Measurements from ENCODE around the gene CHD9NB. TPM values are rescaled to one million over a fixed set of nuclear protein-coding genes. Genes with fewer than 3 reads are reported as not detected.

The CHD9NB gene
- total and polyA plus RNA-seq, 9 of the 15 experiments (the other 6 are each of a cell fraction or from before 2014, with no cell fraction given) = 0.06 to 0.10 (median 0.07) TPM; not detected in 6

DNA sequence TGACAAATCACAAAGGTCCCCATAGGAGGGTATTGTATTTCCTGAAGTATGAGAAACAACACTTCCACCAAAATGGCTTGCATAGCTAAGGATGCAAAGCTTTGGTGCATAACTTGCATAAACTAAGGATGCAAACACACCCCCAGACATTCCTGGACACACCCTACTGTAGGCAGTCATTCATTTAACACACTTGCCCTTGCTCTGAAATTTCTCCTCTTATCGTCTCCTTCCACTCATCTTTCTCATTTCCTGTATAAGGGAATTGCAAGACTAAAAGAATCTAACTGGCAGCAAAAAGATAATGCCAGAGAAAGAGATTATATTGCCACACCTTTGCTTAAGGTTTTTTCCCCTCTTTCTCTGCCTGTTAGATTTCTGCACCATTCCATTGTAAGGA, 30.4 kb upstream of the CHD9NB start (continued):
- TF ChIP-seq CTBP1 (IDR thresholded peaks at IDR 0.05; ENCODE audit: borderline replicate concordance) (peak; percentile 35; the same call in 1 of the 2 replicates), U2AF2 (optimal IDR thresholded peaks at IDR 0.05; ENCODE audit: low read depth, low read length) (no peak), FOS (IDR thresholded peaks at IDR 0.05; ENCODE audit: extremely low read depth, insufficient read length) (no peak), DPF2 (IDR thresholded peaks at IDR 0.05) (peak; percentile 64; the same call in 1 of the 2 replicates), TGIF2 (CRISPR knock-in tag; IDR thresholded peaks at IDR 0.05) (no peak), ZNF12 (CRISPR knock-in tag; IDR thresholded peaks at IDR 0.05) (no peak), HDAC2 (IDR thresholded peaks at IDR 0.05) (no peak), ESRRB (CRISPR knock-in tag; IDR thresholded peaks at IDR 0.05; ENCODE audit: borderline replicate concordance) (no peak), ZNF140 (CRISPR knock-in tag; IDR thresholded peaks at IDR 0.05) (no peak), CBX3 (IDR thresholded peaks at IDR 0.05; ENCODE audit: borderline replicate concordance in 1 of 2, low read length in 2 of 2) (no peak), ARID1B (IDR thresholded peaks at IDR 0.05) (peak; percentile 72), ZC3H8 (IDR thresholded peaks at IDR 0.05) (no peak), SRF (CRISPR knock-in tag; IDR thresholded peaks at IDR 0.05) (no peak), SNRNP70 (optimal IDR thresholded peaks at IDR 0.05; ENCODE audit: low read depth, low read length) (no peak), ETS2 (tag; IDR thresholded peaks at IDR 0.05; ENCODE audit: borderline replicate concordance, poor library complexity, severe bottlenecking) (no peak), THRAP3 (IDR thresholded peaks at IDR 0.05; ENCODE audit: borderline replicate concordance) (no peak), SAP30 (IDR thresholded peaks at IDR 0.05; ENCODE audit: borderline replicate concordance, insufficient read depth, low read depth, low read length, poor library complexity, severe bottlenecking) (no peak), ESRRA (IDR thresholded peaks at IDR 0.05; ENCODE audit: borderline replicate concordance, low read depth) (no peak)
- TF ChIP-seq, protein P1, sequence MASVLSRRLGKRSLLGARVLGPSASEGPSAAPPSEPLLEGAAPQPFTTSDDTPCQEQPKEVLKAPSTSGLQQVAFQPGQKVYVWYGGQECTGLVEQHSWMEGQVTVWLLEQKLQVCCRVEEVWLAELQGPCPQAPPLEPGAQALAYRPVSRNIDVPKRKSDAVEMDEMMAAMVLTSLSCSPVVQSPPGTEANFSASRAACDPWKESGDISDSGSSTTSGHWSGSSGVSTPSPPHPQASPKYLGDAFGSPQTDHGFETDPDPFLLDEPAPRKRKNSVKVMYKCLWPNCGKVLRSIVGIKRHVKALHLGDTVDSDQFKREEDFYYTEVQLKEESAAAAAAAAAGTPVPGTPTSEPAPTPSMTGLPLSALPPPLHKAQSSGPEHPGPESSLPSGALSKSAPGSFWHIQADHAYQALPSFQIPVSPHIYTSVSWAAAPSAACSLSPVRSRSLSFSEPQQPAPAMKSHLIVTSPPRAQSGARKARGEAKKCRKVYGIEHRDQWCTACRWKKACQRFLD (CRISPR knock-in tag; IDR thresholded peaks at IDR 0.05) = no peak
- TF ChIP-seq, protein P2, sequence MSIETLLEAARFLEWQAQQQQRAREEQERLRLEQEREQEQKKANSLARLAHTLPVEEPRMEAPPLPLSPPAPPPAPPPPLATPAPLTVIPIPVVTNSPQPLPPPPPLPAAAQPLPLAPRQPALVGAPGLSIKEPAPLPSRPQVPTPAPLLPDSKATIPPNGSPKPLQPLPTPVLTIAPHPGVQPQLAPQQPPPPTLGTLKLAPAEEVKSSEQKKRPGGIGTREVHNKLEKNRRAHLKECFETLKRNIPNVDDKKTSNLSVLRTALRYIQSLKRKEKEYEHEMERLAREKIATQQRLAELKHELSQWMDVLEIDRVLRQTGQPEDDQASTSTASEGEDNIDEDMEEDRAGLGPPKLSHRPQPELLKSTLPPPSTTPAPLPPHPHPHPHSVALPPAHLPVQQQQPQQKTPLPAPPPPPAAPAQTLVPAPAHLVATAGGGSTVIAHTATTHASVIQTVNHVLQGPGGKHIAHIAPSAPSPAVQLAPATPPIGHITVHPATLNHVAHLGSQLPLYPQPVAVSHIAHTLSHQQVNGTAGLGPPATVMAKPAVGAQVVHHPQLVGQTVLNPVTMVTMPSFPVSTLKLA (conservative IDR thresholded peaks at IDR 0.05) = 0 out of 4 replicates have a peak, but pooled peaks of 1 of the 2 experiments have one; percentile 18
- TF ChIP-seq, protein P3, sequence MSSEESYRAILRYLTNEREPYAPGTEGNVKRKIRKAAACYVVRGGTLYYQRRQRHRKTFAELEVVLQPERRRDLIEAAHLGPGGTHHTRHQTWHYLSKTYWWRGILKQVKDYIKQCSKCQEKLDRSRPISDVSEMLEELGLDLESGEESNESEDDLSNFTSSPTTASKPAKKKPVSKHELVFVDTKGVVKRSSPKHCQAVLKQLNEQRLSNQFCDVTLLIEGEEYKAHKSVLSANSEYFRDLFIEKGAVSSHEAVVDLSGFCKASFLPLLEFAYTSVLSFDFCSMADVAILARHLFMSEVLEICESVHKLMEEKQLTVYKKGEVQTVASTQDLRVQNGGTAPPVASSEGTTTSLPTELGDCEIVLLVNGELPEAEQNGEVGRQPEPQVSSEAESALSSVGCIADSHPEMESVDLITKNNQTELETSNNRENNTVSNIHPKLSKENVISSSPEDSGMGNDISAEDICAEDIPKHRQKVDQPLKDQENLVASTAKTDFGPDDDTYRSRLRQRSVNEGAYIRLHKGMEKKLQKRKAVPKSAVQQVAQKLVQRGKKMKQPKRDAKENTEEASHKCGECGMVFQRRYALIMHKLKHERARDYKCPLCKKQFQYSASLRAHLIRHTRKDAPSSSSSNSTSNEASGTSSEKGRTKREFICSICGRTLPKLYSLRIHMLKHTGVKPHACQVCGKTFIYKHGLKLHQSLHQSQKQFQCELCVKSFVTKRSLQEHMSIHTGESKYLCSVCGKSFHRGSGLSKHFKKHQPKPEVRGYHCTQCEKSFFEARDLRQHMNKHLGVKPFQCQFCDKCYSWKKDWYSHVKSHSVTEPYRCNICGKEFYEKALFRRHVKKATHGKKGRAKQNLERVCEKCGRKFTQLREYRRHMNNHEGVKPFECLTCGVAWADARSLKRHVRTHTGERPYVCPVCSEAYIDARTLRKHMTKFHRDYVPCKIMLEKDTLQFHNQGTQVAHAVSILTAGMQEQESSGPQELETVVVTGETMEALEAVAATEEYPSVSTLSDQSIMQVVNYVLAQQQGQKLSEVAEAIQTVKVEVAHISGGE (CRISPR knock-in tag; IDR thresholded peaks at IDR 0.05) = no peak
- TF ChIP-seq, protein P4, sequence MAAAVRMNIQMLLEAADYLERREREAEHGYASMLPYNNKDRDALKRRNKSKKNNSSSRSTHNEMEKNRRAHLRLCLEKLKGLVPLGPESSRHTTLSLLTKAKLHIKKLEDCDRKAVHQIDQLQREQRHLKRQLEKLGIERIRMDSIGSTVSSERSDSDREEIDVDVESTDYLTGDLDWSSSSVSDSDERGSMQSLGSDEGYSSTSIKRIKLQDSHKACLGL (CRISPR knock-in tag; IDR thresholded peaks at IDR 0.05; ENCODE audit: borderline replicate concordance, poor library complexity, severe bottlenecking) = no peak

Data from K562 (cell line).